Measurements from ENCODE around the gene C22orf31.
"Not testable (repeated sequence)": the region's sequence is repeated elsewhere in the genome, so short reads cannot be mapped to it uniquely, and the experiment has no call there.

Gene C22orf31

DNA sequence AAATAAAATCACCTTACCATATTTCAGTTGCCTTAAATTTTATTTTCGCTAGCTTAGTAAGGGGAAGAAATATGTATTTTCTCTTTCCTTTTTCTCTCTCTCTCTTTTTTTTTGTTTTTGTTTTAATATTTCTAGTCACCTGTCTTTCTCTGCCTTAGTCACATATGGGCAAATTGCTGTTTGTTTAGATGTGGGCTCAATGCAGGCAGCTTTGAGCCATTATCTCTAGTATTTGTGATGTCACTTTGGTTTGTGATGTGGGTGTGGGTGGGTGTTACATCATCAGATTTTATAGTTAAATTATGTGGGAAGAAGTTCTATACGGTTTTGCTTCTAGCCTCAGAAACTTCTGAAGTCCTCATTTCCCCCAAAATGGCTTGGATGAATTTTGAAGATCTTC lies at the start of gene C22orf31:
Gene C22orf31, minus strand, starts transcription at position 59 of the 400 bp plus-strand sequence. Its CDS starts 39 bp downstream, at position 20.
- DNase-seq (ENCODE audit: low spot score) = no peak

DNA sequence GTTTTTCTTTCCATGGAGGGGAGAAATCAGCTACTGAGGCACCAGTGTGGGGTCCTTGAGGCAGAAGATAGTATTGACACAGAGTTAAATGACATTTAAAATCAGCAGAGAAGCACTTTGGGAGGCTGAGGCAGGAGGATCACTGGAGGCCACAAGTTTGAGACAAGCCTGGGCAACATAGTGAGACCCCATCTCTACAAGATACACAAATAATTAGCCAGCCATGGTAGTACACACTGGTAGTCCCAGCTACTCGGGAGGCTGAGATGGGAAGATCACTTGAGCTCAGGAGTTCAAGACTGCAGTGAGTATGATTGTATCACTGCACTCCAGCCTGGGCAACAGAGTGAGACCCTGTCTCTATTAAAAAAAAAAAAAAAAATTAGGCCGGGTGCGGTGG lies 49.3 kb upstream of the C22orf31 start:
- no peak for DNase-seq (ENCODE audit: low spot score)

DNA sequence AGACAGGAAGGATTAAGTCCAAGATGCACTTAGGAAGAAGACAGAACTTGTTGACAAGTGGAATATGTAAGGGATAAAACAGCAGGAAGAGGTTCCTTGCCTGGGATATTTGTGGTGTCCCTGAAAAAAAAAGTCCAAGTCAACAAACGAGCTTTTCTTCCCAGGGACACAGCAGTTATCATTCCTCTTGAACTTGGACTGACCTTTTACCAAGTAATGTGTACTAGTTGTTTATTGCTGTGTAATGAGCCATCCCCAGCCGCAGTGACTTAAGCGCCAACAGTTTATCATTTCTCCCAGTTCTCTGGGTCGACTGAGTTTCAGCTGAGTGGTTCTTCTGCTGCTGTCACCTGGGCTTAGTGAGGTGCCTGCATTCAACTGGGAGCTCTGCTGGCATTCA lies 48.2 kb upstream of the C22orf31 start:
- DNase-seq (ENCODE audit: low spot score) = no peak

DNA sequence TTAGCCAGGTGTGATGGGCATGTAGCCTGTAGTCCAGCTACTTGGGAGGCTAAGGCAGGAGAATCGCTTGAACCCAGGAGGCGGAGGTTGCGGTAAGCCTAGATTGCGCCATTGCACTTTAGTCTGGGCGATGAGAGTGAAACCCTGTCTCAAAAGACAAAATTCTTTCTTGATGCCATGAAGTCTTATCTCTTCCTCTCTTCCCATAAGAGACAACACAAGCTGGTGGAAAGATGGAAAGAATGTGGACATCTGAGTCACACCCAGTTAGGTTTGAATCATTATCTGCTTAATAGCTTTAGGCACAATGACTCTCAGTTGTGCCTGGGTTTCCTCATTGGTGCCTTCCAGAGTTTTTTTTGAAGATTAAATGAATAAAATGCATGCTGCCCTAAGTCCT lies 46.5 kb upstream of the C22orf31 start:
- no peak for DNase-seq (ENCODE audit: low spot score)

DNA sequence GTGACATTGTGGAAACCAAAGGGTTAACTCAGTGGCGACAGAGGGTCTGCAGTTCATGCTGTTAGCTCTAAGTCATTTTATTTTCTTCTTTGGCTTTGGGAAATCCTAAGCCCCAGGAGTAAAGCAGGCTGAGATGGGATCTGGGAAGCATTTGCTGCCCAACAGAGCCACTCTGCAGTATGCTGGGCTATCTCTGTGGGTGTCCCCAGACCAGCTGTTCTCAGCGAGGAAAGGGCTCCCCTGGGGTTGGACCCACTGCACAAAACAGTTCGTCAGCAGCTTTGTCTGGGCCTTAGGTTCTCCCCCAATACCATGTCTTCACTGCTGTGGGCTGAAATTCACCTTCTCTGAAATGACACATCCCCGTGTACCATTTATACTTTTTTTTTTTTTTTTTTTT lies 45.2 kb upstream of the C22orf31 start:
- no peak for DNase-seq (ENCODE audit: low spot score)

DNA sequence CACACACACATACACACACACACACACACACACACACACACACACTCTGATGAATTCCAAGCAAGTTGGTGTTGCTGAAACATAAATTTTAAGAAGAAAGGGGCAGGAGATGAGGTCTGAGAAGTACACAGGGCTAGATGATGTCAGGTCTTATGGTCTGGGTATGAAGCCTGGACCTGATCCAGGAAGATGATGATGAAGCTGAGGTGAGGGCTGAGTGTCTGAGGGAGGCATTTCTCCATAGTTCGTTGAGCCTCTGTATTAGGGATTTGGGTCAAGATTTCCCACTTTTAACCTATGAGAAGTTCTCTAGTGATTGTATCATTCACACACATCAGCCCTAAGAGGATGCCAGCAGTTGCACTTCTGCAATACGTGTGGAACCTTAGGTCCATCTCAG lies 43.8 kb upstream of the C22orf31 start:
- no peak for DNase-seq (ENCODE audit: low spot score)

DNA sequence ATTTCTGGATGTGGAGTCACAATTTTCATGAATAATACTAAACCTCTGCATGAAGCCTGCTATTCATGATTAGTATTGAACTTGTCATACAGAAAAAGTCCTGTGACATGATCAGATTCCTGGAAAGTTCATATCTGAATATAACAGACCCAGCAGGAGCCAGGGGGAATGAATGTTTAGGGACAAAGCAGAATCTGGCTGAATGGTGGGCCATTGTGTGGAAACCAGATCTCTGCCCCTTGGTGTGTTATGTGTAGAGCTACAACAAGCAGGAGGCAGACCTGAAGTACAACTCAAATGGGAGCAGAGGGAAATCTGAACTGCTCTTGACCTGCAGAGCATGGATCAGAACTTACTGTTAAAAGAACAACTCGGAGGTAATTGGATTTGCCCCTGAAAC lies 41.5 kb upstream of the C22orf31 start:
- DNase-seq (ENCODE audit: low spot score) = no peak

DNA sequence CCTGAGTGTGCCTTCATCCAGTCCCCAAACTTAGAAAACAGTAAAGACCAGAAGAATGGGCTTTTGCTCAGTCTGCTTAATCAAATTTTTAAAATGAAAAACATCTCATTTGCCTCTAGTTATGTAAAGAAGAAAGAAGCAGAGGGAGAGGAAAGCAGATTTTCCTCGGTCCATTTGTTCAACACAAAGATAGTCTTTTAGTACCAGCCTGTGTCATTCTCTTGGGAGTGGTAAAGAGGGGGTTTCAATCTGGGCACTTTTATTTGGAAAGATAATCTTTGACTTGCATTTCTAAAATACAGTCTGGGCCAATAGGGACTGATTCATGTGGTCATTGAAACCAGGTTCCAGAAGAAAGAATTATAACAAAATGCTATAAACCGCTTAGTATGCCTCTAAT lies 40.7 kb upstream of the C22orf31 start:
- no peak for DNase-seq (ENCODE audit: low spot score)

DNA sequence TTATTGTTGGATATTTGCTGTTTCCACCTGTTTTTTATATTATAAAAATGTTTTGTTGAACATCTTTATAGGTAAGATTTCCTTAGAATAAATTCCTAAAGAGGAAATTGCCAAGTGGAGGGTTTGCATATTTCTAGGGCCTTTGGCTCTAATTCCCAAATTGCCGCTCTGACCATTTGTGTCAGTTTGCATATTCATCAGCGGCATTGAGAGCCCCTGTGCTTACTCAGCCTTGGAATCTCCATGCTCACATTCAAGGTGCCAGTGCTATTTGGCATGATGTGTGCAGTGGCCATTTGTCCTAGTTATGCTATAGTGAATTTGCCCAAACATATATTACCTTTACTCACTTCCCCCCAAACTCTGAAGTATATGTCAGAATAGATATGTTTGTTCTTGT lies 36.7 kb upstream of the C22orf31 start:
- DNase-seq (ENCODE audit: low spot score) = no peak

DNA sequence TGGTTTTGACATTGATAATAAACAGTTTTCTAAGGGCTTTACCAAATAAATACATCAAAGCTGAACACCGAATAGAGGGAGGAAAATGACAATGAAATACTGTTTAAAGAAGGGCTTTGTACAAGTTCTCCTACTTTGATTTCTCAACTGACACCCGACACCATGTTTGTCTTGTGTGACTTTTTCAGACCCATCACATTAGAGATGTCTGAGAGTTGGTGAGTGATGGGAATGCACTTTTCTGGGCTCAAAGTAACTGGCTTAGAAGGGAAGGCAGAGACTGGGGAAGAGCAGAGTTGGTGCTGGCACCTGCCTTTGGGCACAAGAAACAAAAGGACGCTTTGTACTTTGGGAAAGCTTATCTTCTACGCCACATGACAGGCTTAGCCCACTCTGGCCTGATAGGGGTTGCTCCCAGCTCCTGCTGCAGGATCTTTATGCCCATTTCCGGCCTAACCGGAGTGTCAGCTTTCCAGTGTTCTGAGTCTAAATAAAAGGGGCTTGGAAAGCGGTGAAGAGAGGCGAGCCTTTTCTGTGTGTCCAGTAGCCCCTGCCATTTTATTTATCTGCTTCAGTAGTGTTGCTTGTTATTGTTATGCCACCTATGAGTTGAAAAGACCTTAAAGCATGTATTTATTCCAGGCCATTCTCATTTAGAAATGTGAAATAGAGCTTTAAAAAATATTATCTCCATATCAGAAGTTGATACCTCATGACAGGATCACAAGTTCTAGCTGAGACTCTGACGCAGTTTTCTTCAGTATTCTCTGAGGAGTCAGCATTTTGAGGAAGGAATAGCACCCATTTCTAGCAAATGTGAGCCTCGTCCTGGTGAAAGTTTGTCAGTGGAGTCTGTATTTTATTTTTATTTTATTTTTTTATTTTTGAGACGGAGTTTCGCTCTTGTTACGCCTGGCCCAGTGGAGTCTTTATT lies 35.4 kb upstream of the C22orf31 start:
- no peak for DNase-seq (ENCODE audit: low spot score)

DNA sequence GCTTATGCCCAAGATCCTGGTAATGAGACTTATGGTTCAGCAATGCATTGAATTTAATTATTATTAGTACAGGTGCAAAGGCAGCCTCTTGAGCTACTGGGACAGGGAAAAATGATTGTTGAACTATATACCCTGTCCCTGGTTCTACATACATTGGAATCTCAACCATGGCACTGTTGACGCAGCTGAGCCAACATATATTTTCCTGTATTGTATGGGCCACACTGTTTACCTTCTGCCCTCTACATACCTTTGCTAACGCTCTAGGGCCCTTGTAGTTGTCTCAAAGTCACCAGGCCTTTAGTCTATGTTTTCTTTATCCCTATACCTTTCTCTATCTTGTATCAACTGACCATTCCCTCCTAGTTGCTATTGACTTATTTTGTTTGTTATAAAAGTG lies 33.8 kb upstream of the C22orf31 start:
- DNase-seq (ENCODE audit: low spot score) = no peak

DNA sequence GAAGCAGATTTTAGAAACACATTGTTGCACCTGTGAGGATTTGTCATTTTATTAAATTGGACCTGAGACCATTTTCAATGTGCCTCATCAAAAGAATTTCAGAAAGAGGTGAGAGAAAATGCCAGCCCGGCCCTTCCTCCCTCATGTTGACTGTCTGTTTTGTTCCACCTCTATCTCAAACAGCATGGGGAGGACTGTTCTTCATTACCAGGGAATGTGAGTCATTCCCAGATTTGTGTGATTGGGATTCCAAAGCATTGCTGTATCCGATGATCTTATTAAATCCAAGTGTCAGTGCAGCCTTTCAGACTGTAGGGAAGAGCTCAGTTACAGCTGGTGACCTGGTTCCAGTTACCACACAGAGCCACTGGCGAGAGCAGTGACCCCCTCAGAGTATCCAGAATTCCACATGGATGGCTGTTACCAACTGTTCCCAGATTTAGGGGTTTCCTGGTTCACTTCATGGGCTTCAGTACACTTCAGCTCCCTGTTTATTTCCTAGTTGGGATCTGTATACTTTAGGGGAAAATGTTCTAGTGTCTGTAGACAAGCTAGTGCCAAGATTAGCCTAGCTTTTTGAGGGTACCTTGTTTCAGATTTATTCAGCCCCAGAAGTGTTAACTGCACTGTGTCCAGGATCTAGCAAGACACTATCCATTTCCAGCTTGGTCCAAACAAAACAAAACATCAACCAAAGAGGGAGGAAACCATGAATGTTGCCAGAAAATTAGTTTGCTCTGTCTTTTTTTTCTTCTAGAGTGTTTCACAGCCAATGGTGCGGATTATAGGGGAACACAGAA lies 32.1 kb upstream of the C22orf31 start:
- DNase-seq (ENCODE audit: low spot score) = no peak

DNA sequence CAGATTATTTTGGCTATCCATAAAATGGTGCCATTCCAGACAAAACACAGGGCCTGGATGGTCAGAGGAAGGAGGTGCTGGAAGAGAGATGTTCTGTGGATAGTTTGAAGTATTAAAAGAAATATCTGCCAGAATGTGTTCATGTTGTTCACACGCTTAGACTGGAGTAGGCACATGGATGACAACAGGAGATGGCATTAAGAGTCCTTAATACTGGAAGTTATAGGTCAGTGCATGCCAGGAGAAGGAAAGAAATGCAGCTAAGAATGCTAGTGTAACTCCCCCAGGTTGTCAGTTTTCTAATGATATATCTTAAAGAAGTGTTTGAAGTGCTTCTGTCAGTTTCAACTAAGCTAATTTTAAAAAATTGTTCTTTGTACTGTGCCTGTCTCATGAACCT lies 31.4 kb upstream of the C22orf31 start:
- no peak for DNase-seq (ENCODE audit: low spot score)

DNA sequence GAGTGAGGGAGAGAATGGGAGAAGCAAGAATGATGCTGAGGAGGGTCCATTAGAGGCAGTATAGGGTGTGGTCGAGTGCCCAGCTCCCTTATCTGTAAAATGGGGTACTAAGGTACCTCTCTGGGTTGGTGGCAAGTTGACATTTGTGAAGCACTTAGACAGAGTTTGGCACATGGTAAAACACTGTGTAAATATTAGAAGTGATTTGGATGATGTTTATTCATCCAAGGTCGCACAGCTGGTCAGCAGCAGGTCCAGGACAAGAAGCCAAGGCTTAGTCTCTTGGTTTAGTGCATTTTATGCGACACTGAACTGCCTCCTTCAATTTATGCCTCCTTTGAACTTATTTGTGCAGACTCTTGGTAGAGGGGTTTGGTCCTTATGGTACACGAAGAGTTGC lies 30.6 kb upstream of the C22orf31 start:
- no peak for DNase-seq (ENCODE audit: low spot score)

DNA sequence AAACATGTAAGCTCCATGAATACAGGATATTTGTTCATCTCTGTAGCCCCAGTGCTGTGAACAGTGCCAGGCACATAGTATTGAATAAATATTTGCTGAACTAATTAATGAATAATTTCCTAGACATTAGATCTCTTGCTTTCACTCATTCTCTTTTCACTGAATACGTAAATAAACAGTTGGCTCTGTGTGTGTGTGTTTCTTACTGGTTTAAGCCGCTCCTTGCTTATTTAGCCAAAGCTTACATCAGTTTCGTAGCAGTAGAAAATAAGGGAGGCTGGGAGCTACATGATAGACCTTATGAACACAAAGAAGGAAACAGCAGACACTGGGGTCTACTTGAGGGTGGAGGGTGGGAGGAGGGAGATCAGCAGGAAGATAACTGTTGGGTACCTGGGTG lies 28.4 kb upstream of the C22orf31 start:
- DNase-seq (ENCODE audit: low spot score) = no peak

DNA sequence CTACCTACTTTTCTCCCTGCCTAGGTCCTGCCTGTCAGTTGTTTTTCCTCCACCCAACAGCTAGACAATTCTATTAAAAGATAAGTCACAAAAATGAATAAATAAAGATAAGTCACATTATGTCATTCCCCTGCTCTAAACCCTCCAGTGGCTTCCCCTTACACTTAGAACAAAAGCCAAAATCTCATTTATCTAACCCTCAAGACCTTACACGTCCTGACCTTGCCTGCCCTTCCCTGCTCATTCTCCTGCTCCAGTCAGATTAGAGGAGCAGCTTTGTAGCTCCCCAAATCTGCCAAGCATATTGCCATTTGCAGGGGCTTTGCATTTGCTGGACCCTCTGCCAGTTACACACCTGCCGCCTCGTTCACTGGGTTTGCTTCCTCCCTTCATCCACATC lies 27.9 kb upstream of the C22orf31 start:
- DNase-seq (ENCODE audit: low spot score) = no peak

DNA sequence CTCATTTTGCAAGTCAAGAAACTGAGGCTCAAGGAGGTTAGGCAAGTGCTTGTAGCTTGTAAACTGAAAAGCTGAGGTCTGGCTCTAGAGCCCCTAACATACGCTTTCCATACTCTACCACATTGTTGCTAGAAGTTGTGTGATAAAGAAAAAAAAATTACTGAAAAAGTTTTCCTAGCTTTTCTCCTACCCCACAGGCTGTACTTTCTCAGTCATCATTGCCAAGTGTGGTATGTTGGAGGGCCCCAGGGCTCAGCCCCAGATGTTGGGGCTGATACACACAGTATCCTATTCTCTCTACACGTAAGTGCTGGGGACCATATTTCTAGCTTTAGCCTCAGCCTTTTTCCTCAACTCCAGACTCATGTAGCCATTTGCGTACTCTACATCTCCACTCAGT lies 27.2 kb upstream of the C22orf31 start:
- DNase-seq (ENCODE audit: low spot score) = no peak

DNA sequence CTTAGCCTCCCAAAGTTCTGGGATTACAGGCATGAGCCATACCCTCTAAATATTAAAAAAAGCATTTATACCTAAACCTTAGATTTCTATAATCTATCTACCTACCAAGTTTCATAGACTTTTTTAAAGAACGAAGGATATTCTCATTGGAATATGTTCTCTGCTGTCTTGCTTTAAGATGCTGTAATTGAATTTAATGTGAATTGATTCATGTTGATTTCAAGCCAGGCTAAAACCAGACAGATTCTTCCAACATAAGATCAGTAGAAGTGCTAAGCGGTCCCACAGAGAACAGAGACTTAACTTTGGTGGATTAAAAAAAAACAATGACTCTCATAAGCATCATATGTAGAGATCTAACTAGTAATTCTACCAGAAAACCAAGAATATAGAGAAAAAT lies 25.4 kb upstream of the C22orf31 start:
- DNase-seq (ENCODE audit: low spot score) = no peak

DNA sequence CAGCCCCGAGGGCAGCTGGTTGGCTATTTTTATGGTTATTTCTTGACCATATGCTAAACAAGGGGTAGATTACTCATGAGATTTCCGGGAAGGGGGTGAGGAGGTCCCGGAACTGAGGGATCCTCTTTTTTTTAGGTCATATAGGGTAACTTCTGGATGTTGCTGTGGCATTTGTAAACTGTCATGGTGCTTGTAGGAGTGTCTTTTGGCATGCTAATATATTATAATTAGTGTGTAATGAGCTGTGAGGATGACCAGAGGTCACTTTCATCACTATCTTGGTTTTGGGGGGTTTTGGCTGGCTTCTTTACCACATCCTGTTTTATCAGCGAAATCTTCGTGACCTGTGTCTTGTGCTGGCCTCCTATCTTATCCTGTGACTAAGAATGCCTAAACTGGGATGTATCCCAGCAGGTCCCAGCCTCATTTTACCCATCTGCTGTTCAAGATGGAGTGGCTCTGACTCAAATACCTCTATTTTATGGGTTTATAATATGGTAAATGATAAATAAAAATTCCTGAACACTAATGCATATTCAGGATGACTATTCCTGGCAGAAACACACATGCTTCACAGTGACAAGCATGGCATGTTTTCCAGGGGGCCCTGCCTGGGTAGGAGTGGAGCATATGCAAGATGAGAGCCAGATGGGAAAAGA lies 22.4 kb upstream of the C22orf31 start:
- no peak for DNase-seq (ENCODE audit: low spot score)

DNA sequence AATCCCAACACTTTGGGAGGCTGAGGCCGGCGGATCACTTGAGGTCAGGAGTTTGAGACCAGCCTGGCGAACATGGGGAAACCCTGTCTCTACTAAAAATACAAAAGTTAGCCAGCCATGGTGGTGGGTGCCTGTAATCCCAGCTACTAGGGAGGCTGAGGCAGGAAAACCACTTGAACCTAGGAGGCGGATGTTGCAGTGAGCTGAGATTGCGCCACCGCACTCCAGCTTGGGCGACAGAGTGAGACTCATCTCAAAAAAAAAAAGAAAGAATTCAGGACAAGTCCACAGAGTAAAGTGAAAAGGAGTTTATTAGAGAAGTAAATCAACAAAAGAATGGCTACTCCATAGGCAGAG lies 21.9 kb upstream of the C22orf31 start:
- DNase-seq (ENCODE audit: low spot score) = not testable (repeated sequence)

DNA sequence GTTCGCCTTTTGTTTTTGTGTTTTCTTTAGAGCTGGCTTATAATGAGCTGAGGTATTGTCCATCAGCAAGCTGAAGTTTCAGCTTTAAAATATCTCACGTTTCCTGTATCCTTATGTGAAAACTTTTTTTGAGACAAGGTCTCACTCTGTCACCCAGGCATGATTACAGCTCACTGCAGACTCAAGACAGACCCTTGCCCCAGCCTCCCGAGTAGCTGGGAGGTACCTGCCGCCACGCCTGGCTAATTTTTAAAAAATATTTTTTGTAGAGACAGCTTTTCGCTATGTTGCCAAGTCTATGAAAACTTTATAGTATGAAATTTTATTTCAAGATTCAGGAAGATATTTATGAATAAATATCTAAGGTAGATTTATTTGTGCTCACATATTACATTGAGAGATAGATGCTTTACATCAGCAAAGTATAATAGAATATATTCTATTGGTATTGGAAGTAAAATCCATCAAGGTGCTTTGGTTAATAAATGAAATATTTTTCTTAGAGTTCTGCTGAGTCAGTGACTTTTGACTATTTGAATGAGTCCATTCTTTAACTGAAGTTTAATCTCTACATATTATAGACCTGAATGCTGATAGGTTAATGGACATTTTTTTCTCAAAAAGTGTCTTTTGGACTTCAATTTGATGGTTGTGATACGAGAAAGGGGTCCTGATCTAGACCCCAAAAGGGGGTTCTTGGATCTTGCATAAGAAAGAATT lies 21.4 kb upstream of the C22orf31 start:
- DNase-seq (ENCODE audit: low spot score) = no peak
